WTC11 (cell line): Measurements from ENCODE around the gene PCP2.

Source experiments
- ATF3 ChIP-seq: sonication (generic); formaldehyde crosslinking; conservative IDR thresholded peaks from 2 replicates; pipeline ENCODE4 v1.8.1; 2022; ENCODE audit warnings: mild to moderate bottlenecking, missing genetic modification reagents
- CTCF ChIP-seq: fragments of 200-600 bp; IDR thresholded peaks from 2 replicates; pipeline ENCODE4 v1.8.0; 2022; ENCODE audit warnings: antibody characterized with exemption
- FOXP1 ChIP-seq: sonication (generic); formaldehyde crosslinking; IDR thresholded peaks from 2 replicates; pipeline ENCODE4 v1.8.0; 2022; ENCODE audit warnings: missing genetic modification reagents, mild to moderate bottlenecking, moderate library complexity, borderline replicate concordance
- IRF2 ChIP-seq: sonication (generic); formaldehyde crosslinking; IDR thresholded peaks from 2 replicates; pipeline ENCODE4 v1.8.0; 2022; ENCODE audit warnings: low read depth, missing genetic modification reagents, borderline replicate concordance
- JUN ChIP-seq: sonication (generic); formaldehyde crosslinking; IDR thresholded peaks from 2 replicates; pipeline ENCODE4 v1.8.0; 2023; ENCODE audit warnings: mild to moderate bottlenecking, missing genetic modification reagents
- KAT7 ChIP-seq: sonication (generic); formaldehyde crosslinking; IDR thresholded peaks from 2 replicates; pipeline ENCODE4 v1.8.1; 2023; ENCODE audit warnings: missing genetic modification reagents, mild to moderate bottlenecking, borderline replicate concordance
- TEAD4 ChIP-seq: sonication (generic); formaldehyde crosslinking; IDR thresholded peaks from 2 replicates; pipeline ENCODE4 v1.8.0; 2022; ENCODE audit warnings: mild to moderate bottlenecking, missing genetic modification reagents
- ZBTB43 ChIP-seq: sonication (generic); formaldehyde crosslinking; IDR thresholded peaks from 2 replicates; pipeline ENCODE4 v1.8.1; 2023; ENCODE audit warnings: mild to moderate bottlenecking, missing genetic modification reagents
- TF ChIP-seq, protein P1 (sequence below): sonication (generic); formaldehyde crosslinking; IDR thresholded peaks from 2 replicates; pipeline ENCODE4 v1.8.0; 2022; ENCODE audit warnings: mild to moderate bottlenecking, missing genetic modification reagents

GRCh38 chr19:7645656-7646425 is 12.3 kb upstream of the PCP2 start:
- TF ChIP-seq CTCF (no peak), FOXP1 (CRISPR knock-in tag) (no peak), ZBTB43 (CRISPR knock-in tag) (no peak), JUN (CRISPR knock-in tag) (no peak), ATF3 (no peak), TEAD4 (no peak), KAT7 (CRISPR knock-in tag) (no peak), IRF2 (CRISPR knock-in tag) (no peak)
- TF ChIP-seq, protein P1, sequence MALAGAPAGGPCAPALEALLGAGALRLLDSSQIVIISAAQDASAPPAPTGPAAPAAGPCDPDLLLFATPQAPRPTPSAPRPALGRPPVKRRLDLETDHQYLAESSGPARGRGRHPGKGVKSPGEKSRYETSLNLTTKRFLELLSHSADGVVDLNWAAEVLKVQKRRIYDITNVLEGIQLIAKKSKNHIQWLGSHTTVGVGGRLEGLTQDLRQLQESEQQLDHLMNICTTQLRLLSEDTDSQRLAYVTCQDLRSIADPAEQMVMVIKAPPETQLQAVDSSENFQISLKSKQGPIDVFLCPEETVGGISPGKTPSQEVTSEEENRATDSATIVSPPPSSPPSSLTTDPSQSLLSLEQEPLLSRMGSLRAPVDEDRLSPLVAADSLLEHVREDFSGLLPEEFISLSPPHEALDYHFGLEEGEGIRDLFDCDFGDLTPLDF (CRISPR knock-in tag): no peak
